WTC11 (cell line): ENCODE measurements around the gene TACR1.

Experiments used
- ATF1 ChIP-seq: sonication (generic); formaldehyde crosslinking; IDR thresholded peaks from 2 replicates; pipeline ENCODE4 v1.8.1; 2023; ENCODE audit warnings: mild to moderate bottlenecking, moderate library complexity, missing genetic modification reagents
- CTCF ChIP-seq: fragments of 200-600 bp; IDR thresholded peaks from 2 replicates; pipeline ENCODE4 v1.8.0; 2022; ENCODE audit warnings: antibody characterized with exemption
- JUN ChIP-seq: sonication (generic); formaldehyde crosslinking; IDR thresholded peaks from 2 replicates; pipeline ENCODE4 v1.8.0; 2023; ENCODE audit warnings: mild to moderate bottlenecking, missing genetic modification reagents
- NFE2L1 ChIP-seq: sonication (generic); formaldehyde crosslinking; IDR thresholded peaks from 2 replicates; pipeline ENCODE4 v1.8.1; 2023; ENCODE audit warnings: missing genetic modification reagents
- NR3C1 ChIP-seq: sonication (generic); formaldehyde crosslinking; conservative IDR thresholded peaks from 2 replicates; pipeline ENCODE4 v1.8.1; 2023; ENCODE audit warnings: low read depth, mild to moderate bottlenecking, missing genetic modification reagents
- PRDM15 ChIP-seq: sonication (generic); formaldehyde crosslinking; IDR thresholded peaks from 2 replicates; pipeline ENCODE4 v1.8.0; 2022; ENCODE audit warnings: missing genetic modification reagents
- ZNF121 ChIP-seq: sonication (generic); formaldehyde crosslinking; IDR thresholded peaks from 2 replicates; pipeline ENCODE4 v1.8.0; 2023; ENCODE audit warnings: missing genetic modification reagents

GRCh38 chr2:75123876-75124275, 75.4 kb downstream of the TACR1 start:
- TF ChIP-seq CTCF = no peak
- no peak for TF ChIP-seq ATF1 (CRISPR knock-in tag)
- TF ChIP-seq JUN (CRISPR knock-in tag) = no peak
- no peak for TF ChIP-seq NFE2L1 (CRISPR knock-in tag)
- no peak for TF ChIP-seq ZNF121
- no peak for TF ChIP-seq NR3C1 (CRISPR knock-in tag)
- no peak for TF ChIP-seq PRDM15 (CRISPR knock-in tag)
